OCI-LY7 (cell line): ENCODE data around the gene SIN3B.

Source experiments
- EZH2phosphoT487 ChIP-seq: fragments of 200-600 bp; sonication (generic); IDR thresholded peaks from 2 replicates; pipeline ENCODE4 v1.6.1; 2018; ENCODE audit warnings: low read depth, borderline replicate concordance, mild to moderate bottlenecking, mixed run types, antibody characterized with exemption, low read length, moderate library complexity, mixed read lengths
- TF ChIP-seq, protein P1 (sequence below): fragments of 200-600 bp; sonication (generic); conservative IDR thresholded peaks from 2 replicates; pipeline ENCODE4 v1.5.1; 2014; ENCODE audit warnings: mild to moderate bottlenecking, antibody characterized with exemption, low read length, moderate library complexity, mixed read lengths

DNA sequence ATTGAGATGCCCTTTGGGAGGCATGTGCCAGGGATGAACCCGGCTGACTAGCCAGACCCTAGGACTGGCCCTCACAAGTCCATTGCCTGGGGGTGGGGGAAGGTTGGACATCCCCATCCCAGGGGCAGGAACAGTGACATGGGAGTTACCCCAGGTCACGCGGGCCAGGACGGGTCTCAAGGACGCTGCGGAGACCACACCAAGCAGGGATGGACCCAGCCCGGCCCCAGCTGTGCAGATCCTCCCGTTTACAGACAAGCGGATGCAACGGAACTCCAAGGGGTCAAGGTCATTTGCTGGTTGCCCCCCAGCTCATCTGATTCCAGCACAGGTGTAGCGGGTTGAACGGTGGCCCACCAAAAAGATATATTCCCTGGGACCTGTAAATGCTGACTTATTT is 79.6 kb downstream of the SIN3B start:
- TF ChIP-seq, protein P1, sequence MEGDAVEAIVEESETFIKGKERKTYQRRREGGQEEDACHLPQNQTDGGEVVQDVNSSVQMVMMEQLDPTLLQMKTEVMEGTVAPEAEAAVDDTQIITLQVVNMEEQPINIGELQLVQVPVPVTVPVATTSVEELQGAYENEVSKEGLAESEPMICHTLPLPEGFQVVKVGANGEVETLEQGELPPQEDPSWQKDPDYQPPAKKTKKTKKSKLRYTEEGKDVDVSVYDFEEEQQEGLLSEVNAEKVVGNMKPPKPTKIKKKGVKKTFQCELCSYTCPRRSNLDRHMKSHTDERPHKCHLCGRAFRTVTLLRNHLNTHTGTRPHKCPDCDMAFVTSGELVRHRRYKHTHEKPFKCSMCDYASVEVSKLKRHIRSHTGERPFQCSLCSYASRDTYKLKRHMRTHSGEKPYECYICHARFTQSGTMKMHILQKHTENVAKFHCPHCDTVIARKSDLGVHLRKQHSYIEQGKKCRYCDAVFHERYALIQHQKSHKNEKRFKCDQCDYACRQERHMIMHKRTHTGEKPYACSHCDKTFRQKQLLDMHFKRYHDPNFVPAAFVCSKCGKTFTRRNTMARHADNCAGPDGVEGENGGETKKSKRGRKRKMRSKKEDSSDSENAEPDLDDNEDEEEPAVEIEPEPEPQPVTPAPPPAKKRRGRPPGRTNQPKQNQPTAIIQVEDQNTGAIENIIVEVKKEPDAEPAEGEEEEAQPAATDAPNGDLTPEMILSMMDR, result no peak
- TF ChIP-seq EZH2phosphoT487, result no peak
